ENCODE data around the gene ADAM19. TPM values are rescaled to one million over a fixed set of nuclear protein-coding genes. Genes with fewer than 3 reads are reported as not detected.

Gene ADAM19
- total RNA-seq, 1 experiment from 2014 or later: 3.5 TPM

DNA sequence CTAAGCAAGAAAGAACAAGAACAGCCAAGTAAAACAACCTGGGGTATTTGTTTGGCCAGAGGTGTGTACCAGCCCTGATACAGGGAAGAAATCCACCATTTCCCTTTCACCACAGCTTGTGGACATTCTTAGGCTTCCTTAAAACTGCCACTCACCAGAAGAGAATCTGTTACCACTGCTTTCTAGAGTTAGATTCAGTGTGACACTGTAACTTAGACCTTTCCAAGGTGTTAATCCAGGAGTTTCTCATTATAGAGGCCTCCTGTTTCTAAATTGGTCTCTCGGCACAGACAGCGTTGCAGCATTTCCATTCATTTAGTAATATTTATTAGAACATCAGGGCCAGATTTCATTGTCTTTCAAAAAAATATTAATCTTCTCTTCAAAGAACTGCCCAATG is 60.6 kb downstream of the ADAM19 start:
- H3K27me3 ChIP-seq (ENCODE audit: control insufficient read depth, insufficient read depth, low read length): no peaks in the 10 kb centered on the region
- intact Hi-C loops (cut with micrococcal nuclease; ENCODE audit: unreplicated experiment): no loop called here
- no TSS peak for BruUV-seq (replicated peaks)
- DNase-seq (ENCODE audit: low read depth, low spot score) (no peak), ATAC-seq (no peak)
- H3K36me3 ChIP-seq (ENCODE audit: control insufficient read depth, insufficient read depth, low read length): no peaks in the 10 kb centered on the region
- no peaks in the 10 kb centered on the region; the same call in 1 of the 2 replicates for H3K4me1 ChIP-seq (ENCODE audit: control insufficient read depth, insufficient read depth, low read length)
- POLR2A ChIA-PET: no interaction called here
- no peak overlapping the region for H3K27ac ChIP-seq (ENCODE audit: low read length)
- no peaks in the 10 kb centered on the region for H3K9me3 ChIP-seq (ENCODE audit: control insufficient read depth, insufficient read depth, low read depth, low read length)
- no peak overlapping the region for H3K4me3 ChIP-seq (ENCODE audit: low read depth in 2 of 2, low read length in 2 of 2)
- no peak for TF ChIP-seq SIN3A (IDR thresholded peaks at IDR 0.05; ENCODE audit: borderline replicate concordance, insufficient read depth, low read depth, low read length)
- in situ Hi-C loops (cut with HindIII; ENCODE audit: low pct_unique_long_range_greater_than_20kb, low sequenced_read_pairs): no loop called here
- CTCF ChIA-PET: no interaction called here

DNA sequence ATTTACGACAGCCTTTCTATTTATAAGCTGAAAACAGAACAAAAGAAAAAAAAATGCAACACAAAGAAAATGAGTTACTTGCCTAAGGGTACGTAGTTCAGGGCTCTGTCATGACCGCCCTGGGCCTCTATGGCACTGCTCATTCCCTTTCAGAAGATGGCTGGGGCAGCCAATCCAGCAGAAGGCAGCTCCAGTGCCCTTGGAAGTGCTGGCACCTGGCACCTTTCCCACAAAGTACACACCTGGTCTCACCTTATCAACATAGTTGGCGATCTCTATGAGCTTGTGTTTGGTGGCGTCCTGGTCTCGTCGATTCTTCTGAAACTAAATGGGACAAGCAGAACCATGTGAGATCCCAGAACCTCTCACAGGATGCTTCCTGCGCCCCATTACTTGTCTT is 62.4 kb downstream of the ADAM19 start:
- no peaks in the 10 kb centered on the region for H3K36me3 ChIP-seq (ENCODE audit: control insufficient read depth, insufficient read depth, low read length)
- intact Hi-C loops (cut with micrococcal nuclease; ENCODE audit: unreplicated experiment): no loop called here
- H3K27ac ChIP-seq (ENCODE audit: low read length): no peak overlapping the region
- no TSS peak for BruUV-seq (replicated peaks)
- POLR2A ChIA-PET: no interaction called here
- ATAC-seq: no peak
- TF ChIP-seq, protein P1, sequence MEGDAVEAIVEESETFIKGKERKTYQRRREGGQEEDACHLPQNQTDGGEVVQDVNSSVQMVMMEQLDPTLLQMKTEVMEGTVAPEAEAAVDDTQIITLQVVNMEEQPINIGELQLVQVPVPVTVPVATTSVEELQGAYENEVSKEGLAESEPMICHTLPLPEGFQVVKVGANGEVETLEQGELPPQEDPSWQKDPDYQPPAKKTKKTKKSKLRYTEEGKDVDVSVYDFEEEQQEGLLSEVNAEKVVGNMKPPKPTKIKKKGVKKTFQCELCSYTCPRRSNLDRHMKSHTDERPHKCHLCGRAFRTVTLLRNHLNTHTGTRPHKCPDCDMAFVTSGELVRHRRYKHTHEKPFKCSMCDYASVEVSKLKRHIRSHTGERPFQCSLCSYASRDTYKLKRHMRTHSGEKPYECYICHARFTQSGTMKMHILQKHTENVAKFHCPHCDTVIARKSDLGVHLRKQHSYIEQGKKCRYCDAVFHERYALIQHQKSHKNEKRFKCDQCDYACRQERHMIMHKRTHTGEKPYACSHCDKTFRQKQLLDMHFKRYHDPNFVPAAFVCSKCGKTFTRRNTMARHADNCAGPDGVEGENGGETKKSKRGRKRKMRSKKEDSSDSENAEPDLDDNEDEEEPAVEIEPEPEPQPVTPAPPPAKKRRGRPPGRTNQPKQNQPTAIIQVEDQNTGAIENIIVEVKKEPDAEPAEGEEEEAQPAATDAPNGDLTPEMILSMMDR (IDR thresholded peaks at IDR 0.05): no peak
- TF ChIP-seq SIN3A (IDR thresholded peaks at IDR 0.05; ENCODE audit: borderline replicate concordance, insufficient read depth, low read depth, low read length) (no peak), POLR2AphosphoS5 (IDR thresholded peaks at IDR 0.05; ENCODE audit: low read depth, low read length) (no peak), TCF7L2 (IDR thresholded peaks at IDR 0.05; ENCODE audit: low read depth, low read length) (no peak)
- TF ChIP-seq, protein P2, sequence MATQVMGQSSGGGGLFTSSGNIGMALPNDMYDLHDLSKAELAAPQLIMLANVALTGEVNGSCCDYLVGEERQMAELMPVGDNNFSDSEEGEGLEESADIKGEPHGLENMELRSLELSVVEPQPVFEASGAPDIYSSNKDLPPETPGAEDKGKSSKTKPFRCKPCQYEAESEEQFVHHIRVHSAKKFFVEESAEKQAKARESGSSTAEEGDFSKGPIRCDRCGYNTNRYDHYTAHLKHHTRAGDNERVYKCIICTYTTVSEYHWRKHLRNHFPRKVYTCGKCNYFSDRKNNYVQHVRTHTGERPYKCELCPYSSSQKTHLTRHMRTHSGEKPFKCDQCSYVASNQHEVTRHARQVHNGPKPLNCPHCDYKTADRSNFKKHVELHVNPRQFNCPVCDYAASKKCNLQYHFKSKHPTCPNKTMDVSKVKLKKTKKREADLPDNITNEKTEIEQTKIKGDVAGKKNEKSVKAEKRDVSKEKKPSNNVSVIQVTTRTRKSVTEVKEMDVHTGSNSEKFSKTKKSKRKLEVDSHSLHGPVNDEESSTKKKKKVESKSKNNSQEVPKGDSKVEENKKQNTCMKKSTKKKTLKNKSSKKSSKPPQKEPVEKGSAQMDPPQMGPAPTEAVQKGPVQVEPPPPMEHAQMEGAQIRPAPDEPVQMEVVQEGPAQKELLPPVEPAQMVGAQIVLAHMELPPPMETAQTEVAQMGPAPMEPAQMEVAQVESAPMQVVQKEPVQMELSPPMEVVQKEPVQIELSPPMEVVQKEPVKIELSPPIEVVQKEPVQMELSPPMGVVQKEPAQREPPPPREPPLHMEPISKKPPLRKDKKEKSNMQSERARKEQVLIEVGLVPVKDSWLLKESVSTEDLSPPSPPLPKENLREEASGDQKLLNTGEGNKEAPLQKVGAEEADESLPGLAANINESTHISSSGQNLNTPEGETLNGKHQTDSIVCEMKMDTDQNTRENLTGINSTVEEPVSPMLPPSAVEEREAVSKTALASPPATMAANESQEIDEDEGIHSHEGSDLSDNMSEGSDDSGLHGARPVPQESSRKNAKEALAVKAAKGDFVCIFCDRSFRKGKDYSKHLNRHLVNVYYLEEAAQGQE (IDR thresholded peaks at IDR 0.05; ENCODE audit: insufficient read depth in 1 of 2, low read depth in 2 of 2, low read length in 1 of 2): no peak
- H3K4me3 ChIP-seq (ENCODE audit: low read depth in 2 of 2, low read length in 2 of 2): no peak overlapping the region
- DNase-seq (ENCODE audit: low read depth, low spot score): no peak
- H3K9me3 ChIP-seq (ENCODE audit: control insufficient read depth, insufficient read depth, low read depth, low read length): no peaks in the 10 kb centered on the region
- H3K4me1 ChIP-seq (ENCODE audit: control insufficient read depth, insufficient read depth, low read length): no peaks in the 10 kb centered on the region; the same call in 1 of the 2 replicates
- in situ Hi-C loops (cut with HindIII; ENCODE audit: low pct_unique_long_range_greater_than_20kb, low sequenced_read_pairs): no loop called here
- H3K27me3 ChIP-seq (ENCODE audit: control insufficient read depth, insufficient read depth, low read length): no peaks in the 10 kb centered on the region
- CTCF ChIA-PET: no interaction called here

DNA sequence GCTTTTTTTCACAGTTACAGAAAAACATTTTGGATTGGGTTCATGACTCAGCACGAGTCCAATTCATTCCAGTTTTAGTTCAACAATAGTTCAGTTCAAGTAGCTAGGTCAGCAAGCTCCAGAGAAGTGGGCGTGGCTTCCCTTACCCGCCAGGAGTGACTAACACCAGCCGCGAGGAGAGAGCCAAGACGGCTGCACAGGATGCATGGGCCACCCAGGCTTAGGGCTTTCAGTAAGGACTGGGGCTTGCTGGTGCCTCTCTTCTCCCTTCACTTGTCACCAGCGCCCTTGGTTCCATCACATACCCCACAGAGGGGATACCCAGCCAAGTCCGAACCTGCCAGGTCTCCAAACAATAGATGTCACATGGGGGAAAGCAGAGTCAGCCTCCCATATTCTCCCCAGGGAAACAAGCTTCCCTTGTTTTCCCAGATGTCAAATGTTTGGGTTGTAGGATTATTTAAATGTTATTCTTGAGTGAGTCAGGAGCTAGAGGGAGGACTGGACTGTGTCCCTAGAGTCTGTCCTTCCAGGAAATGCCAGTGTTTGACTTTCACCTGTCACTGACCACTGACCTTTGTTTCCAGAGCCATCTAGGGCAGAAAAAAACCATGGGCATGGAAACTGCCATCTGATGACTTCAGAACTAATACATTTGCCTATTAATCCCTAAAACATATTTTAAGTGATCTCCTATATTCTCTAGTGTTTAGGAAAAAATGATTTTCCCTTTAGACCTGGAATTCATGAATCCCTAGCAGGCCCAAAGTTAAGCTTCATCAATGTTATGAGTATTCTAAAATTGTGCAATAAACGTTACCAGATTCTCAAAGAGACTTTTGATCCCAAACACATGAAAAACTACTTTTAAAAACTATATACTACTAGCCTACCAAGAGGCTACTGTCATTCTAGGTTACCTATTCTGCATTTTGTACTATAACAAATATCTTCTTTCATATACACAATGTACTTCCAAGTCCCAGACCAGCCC is 63.6 kb downstream of the ADAM19 start:
- DNase-seq (ENCODE audit: low read depth, low spot score): peak; percentile 78
- ATAC-seq: peak; percentile 88
- H3K27me3 ChIP-seq (ENCODE audit: control insufficient read depth, insufficient read depth, low read length): no peaks in the 10 kb centered on the region
- in situ Hi-C loops (cut with HindIII; ENCODE audit: low pct_unique_long_range_greater_than_20kb, low sequenced_read_pairs) (no loop called here), intact Hi-C loops (cut with micrococcal nuclease; ENCODE audit: unreplicated experiment) (no loop called here)
- no peaks in the 10 kb centered on the region for H3K9me3 ChIP-seq (ENCODE audit: control insufficient read depth, insufficient read depth, low read depth, low read length)
- CTCF ChIA-PET: interaction anchor here (0.6 kb wide), 1 partner anchor 232 kb away, joined by 10 read pairs; the partner anchor contains the start of gene LSM11
- H3K4me1 ChIP-seq (ENCODE audit: control insufficient read depth, insufficient read depth, low read length): no peaks in the 10 kb centered on the region; the same call in 1 of the 2 replicates
- BruUV-seq (replicated peaks): no TSS peak
- H3K36me3 ChIP-seq (ENCODE audit: control insufficient read depth, insufficient read depth, low read length): no peaks in the 10 kb centered on the region
- no peak overlapping the region for H3K4me3 ChIP-seq (ENCODE audit: low read depth in 2 of 2, low read length in 2 of 2)
- POLR2A ChIA-PET: no interaction called here
- TF ChIP-seq POLR2AphosphoS5 (IDR thresholded peaks at IDR 0.05; ENCODE audit: low read depth, low read length): no peak
- TF ChIP-seq, protein P1 (IDR thresholded peaks at IDR 0.05): no peak
- TF ChIP-seq, protein P2 (IDR thresholded peaks at IDR 0.05; ENCODE audit: insufficient read depth in 1 of 2, low read depth in 2 of 2, low read length in 1 of 2): no peak
- TF ChIP-seq SIN3A (IDR thresholded peaks at IDR 0.05; ENCODE audit: borderline replicate concordance, insufficient read depth, low read depth, low read length): no peak
- no peak for TF ChIP-seq TCF7L2 (IDR thresholded peaks at IDR 0.05; ENCODE audit: low read depth, low read length)
- no peak overlapping the region for H3K27ac ChIP-seq (ENCODE audit: low read length)

Data from Panc1 (cell line).